HK-2 (cell line): ENCODE measurements around the gene PSPH.

Experiments used
- DNase-seq: peaks from one replicate; pipeline ENCODE4 v3.0.0-alpha.2; 2018; ENCODE audit not compliant: unreplicated experiment

PSPH gene

GRCh38 chr7:56007167-56007652 is 44.0 kb downstream of the PSPH start:
- DNase-seq = peak; percentile 17

- no peak for DNase-seq
Measured at GRCh38 chr7:56003749-56004148, 47.5 kb downstream of the PSPH start.

- no peak for DNase-seq
Measured at GRCh38 chr7:55996856-55997500, 54.3 kb downstream of the PSPH start.

GRCh38 chr7:55992346-55992745 is 58.9 kb downstream of the PSPH start:
- no peak for DNase-seq

GRCh38 chr7:55983537-55983936 is 67.7 kb downstream of the PSPH start:
- no peak for DNase-seq

- no peak for DNase-seq
Measured at GRCh38 chr7:55980266-55980665, 71.0 kb downstream of the PSPH start.

GRCh38 chr7:55977831-55978230 is 73.4 kb downstream of the PSPH start:
- DNase-seq = no peak

GRCh38 chr7:55975988-55976633 is 75.1 kb downstream of the PSPH start:
- no peak for DNase-seq

GRCh38 chr7:55973747-55974250 is 77.4 kb downstream of the PSPH start:
- DNase-seq = no peak

- DNase-seq = no peak
Measured at GRCh38 chr7:55970978-55971377, 80.3 kb downstream of the PSPH start.

- DNase-seq = no peak
Measured at GRCh38 chr7:55970561-55970960, 80.7 kb downstream of the PSPH start.

- DNase-seq = no peak
Measured at GRCh38 chr7:55969391-55969790, 81.9 kb downstream of the PSPH start.

- DNase-seq = no peak
Measured at GRCh38 chr7:55966851-55967250, 84.4 kb downstream of the PSPH start.

GRCh38 chr7:55965805-55966421 is 85.3 kb downstream of the PSPH start:
- DNase-seq = no peak

- no peak for DNase-seq
Measured at GRCh38 chr7:55965100-55965470, 86.2 kb downstream of the PSPH start.

- DNase-seq = peak; percentile 88
Measured at GRCh38 chr7:55964261-55965099, 86.8 kb downstream of the PSPH start, which contains the start of gene NIPSNAP2. Gene NIPSNAP2 (plus strand): TSS chr7:55964585. CDS start chr7:55964610, 25 bp downstream.

GRCh38 chr7:55963584-55964168 is 87.6 kb downstream of the PSPH start:
- no peak for DNase-seq

GRCh38 chr7:55962014-55962413 is 89.2 kb downstream of the PSPH start:
- no peak for DNase-seq
